22Rv1 (cell line): Measurements from ENCODE around the gene CTSK.
"Not testable (repeated sequence)": the region's sequence is repeated elsewhere in the genome, so short reads cannot be mapped to it uniquely, and the experiment has no call there.

ENCODE experiments used
- H3K27ac ChIP-seq: fragments of 450-650 bp; 2 replicates; pipeline ENCODE4 v1.5.1; 2017
- CTCF ChIP-seq: fragments of 450-650 bp; IDR thresholded peaks from 2 replicates; pipeline ENCODE4 v1.5.1; 2017; ENCODE audit warnings: mild to moderate bottlenecking
- ZFX ChIP-seq: fragments of 450-650 bp; IDR thresholded peaks from 2 replicates; pipeline ENCODE4 v1.6.1; 2017; ENCODE audit warnings: antibody characterized with exemption, borderline replicate concordance

Gene CTSK

GRCh38 chr1:150787455-150787854 is 20.6 kb downstream of the CTSK start:
- no peak overlapping the region for H3K27ac ChIP-seq
- TF ChIP-seq ZFX (no peak), CTCF (no peak)

- H3K27ac ChIP-seq = no peak overlapping the region
- TF ChIP-seq ZFX (no peak), CTCF (no peak)
Observed at GRCh38 chr1:150780510-150780909, 27.6 kb downstream of the CTSK start.

- H3K27ac ChIP-seq = no peak overlapping the region
- no peak for TF ChIP-seq ZFX
- no peak for TF ChIP-seq CTCF
Observed at GRCh38 chr1:150778409-150778808, 29.7 kb downstream of the CTSK start.

- H3K27ac ChIP-seq = no peak overlapping the region
- TF ChIP-seq ZFX (no peak), CTCF (no peak)
Observed at GRCh38 chr1:150777544-150777943, 30.5 kb downstream of the CTSK start.

- H3K27ac ChIP-seq = not testable (repeated sequence)
Observed at GRCh38 chr1:150775931-150776505, 32.0 kb downstream of the CTSK start.

- no peak for TF ChIP-seq ZFX
- no peak for TF ChIP-seq CTCF
- no peak overlapping the region for H3K27ac ChIP-seq
Observed at GRCh38 chr1:150775276-150775675, 32.8 kb downstream of the CTSK start.

- H3K27ac ChIP-seq = no peak overlapping the region
- no peak for TF ChIP-seq CTCF
- no peak for TF ChIP-seq ZFX
Observed at GRCh38 chr1:150772326-150772725, 35.7 kb downstream of the CTSK start.

- not testable (repeated sequence) for H3K27ac ChIP-seq
Observed at GRCh38 chr1:150767704-150768103, 40.4 kb downstream of the CTSK start.

- H3K27ac ChIP-seq = not testable (repeated sequence)
Observed at GRCh38 chr1:150765977-150766301, 42.1 kb downstream of the CTSK start.
